Measurements from ENCODE around the gene ZNF219. TPM values are rescaled to one million over a fixed set of nuclear protein-coding genes. Genes with fewer than 3 reads are reported as not detected.

The ZNF219 gene
- total and polyA plus RNA-seq, 2 donors (not counting 1 experiment from before 2014, with no cell fraction given): 3.3 to 6.4 TPM

GRCh38 chr14:21066882-21067502 lies 31.5 kb downstream of the ZNF219 start:
- intact Hi-C loops (cut with micrococcal nuclease): loop anchor here (5.0 kb wide), 1 partner anchor 490 kb away; no protein-coding TSS in a partner anchor
- ATAC-seq (ENCODE audit: low read depth) (no peak), DNase-seq (peak; percentile 44)
- H3K9me3 ChIP-seq (ENCODE audit: control extremely low read depth in 1 of 3, control insufficient read depth in 2 of 3, insufficient read depth in 1 of 3, low read length in 2 of 3): peaks cover 0 to 9% (median 0%) of the 10 kb centered on the region in 3 donors
- WGBS (ENCODE audit: insufficient coverage): 80% methylated on average over 4 of the region's 7 CpGs
- H3K4me1 ChIP-seq (ENCODE audit: control insufficient read depth in 2 of 2, insufficient read depth in 2 of 2, low read length in 2 of 2): peaks cover 29 to 34% of the 10 kb centered on the region in 2 donors
- no peak overlapping the region for H3K4me3 ChIP-seq (ENCODE audit: control extremely low read depth in 1 of 5, extremely low read depth in 1 of 5, insufficient read depth in 1 of 5, low read depth in 2 of 5, low read length in 4 of 5)
- POLR2A ChIA-PET: no interaction called here
- H3K27me3 Mint-ChIP-seq: peaks cover 45% of the 10 kb centered on the region
- H3K36me3 ChIP-seq (replicated peaks in 1 of 2; ENCODE audit: control extremely low read depth in 1 of 2, control insufficient read depth in 1 of 2, extremely low read depth in 1 of 2, insufficient read depth in 2 of 2, low read length in 1 of 2): no peaks in the 10 kb centered on the region
- H3K9me3 Mint-ChIP-seq (ENCODE audit: insufficient read depth): no peaks in the 10 kb centered on the region
- H4K20me1 ChIP-seq (ENCODE audit: control insufficient read depth, insufficient read depth, low read length, poor library complexity, severe bottlenecking): no peaks in the 10 kb centered on the region
- H3K4me2 ChIP-seq (replicated peaks; ENCODE audit: low read depth, low read length, poor library complexity, severe bottlenecking): no peak overlapping the region
- H3K27ac Mint-ChIP-seq: no peak overlapping the region
- no peak overlapping the region for H2AFZ ChIP-seq (ENCODE audit: insufficient read depth, low read depth, low read length, poor library complexity, severe bottlenecking)
- peaks cover 0 to 39% (median 21%) of the 10 kb centered on the region in 4 experiments for H3K27me3 ChIP-seq (replicated peaks in 1 of 4; ENCODE audit: control extremely low read depth in 1 of 4, control insufficient read depth in 3 of 4, insufficient read depth in 4 of 4, low read length in 3 of 4)
- H3K4me1 Mint-ChIP-seq: peaks cover 34% of the 10 kb centered on the region
- CTCF ChIA-PET: interaction anchor here (0.6 to 6.4 kb wide), 10 partner anchors 10 to 389 kb away, joined by 3 to 276 read pairs (median 10); partner anchors contain the start of genes SLC39A2 and TMEM253
- no peak overlapping the region for H3K9ac ChIP-seq (ENCODE audit: low read length)
- no peak overlapping the region for H3K4me3 Mint-ChIP-seq
- H3K79me2 ChIP-seq (ENCODE audit: control insufficient read depth, insufficient read depth, low read length): no peaks in the 10 kb centered on the region
- no peak for TF ChIP-seq EZH2 (IDR thresholded peaks at IDR 0.05; ENCODE audit: borderline replicate concordance, insufficient read depth, low read depth, low read length, poor library complexity, severe bottlenecking)
- TF ChIP-seq CTCF (IDR thresholded peaks at IDR 0.05): no peak
- no peak overlapping the region for H3K27ac ChIP-seq (ENCODE audit: low read length in 2 of 2)

- Mint-ChIP-seq H3K4me1 (peaks cover 3% of the 10 kb centered on the region), H3K4me3 (no peak overlapping the region), H3K27me3 (peaks cover 44% of the 10 kb centered on the region), H3K27ac (no peak overlapping the region), H3K9me3 (ENCODE audit: insufficient read depth) (no peaks in the 10 kb centered on the region)
- intact Hi-C loops (cut with micrococcal nuclease): no loop called here
- no peak overlapping the region for H3K27ac ChIP-seq (ENCODE audit: low read length in 2 of 2)
- H3K27me3 ChIP-seq (replicated peaks in 1 of 4; ENCODE audit: control extremely low read depth in 1 of 4, control insufficient read depth in 3 of 4, insufficient read depth in 4 of 4, low read length in 3 of 4): peaks cover 0 to 16% (median 10%) of the 10 kb centered on the region in 4 experiments
- H3K4me2 ChIP-seq (replicated peaks; ENCODE audit: low read depth, low read length, poor library complexity, severe bottlenecking): no peak overlapping the region
- no peaks in the 10 kb centered on the region for H4K20me1 ChIP-seq (ENCODE audit: control insufficient read depth, insufficient read depth, low read length, poor library complexity, severe bottlenecking)
- H3K36me3 ChIP-seq (replicated peaks in 1 of 2; ENCODE audit: control extremely low read depth in 1 of 2, control insufficient read depth in 1 of 2, extremely low read depth in 1 of 2, insufficient read depth in 2 of 2, low read length in 1 of 2): no peaks in the 10 kb centered on the region
- no peaks in the 10 kb centered on the region for H3K79me2 ChIP-seq (ENCODE audit: control insufficient read depth, insufficient read depth, low read length)
- CTCF ChIA-PET: interaction anchor here (0.8 to 6.4 kb wide), 5 partner anchors 24 to 347 kb away, joined by 3 to 155 read pairs (median 6); no protein-coding TSS in a partner anchor
- WGBS (ENCODE audit: insufficient coverage): 95% methylated on average over 3 of the region's 3 CpGs
- DNase-seq: no peak
- no peak overlapping the region for H2AFZ ChIP-seq (ENCODE audit: insufficient read depth, low read depth, low read length, poor library complexity, severe bottlenecking)
- H3K4me3 ChIP-seq (ENCODE audit: control extremely low read depth in 1 of 5, extremely low read depth in 1 of 5, insufficient read depth in 1 of 5, low read depth in 2 of 5, low read length in 4 of 5): no peak overlapping the region
- H3K4me1 ChIP-seq (ENCODE audit: control insufficient read depth in 2 of 2, insufficient read depth in 2 of 2, low read length in 2 of 2): peaks cover under 1 to 3% of the 10 kb centered on the region in 2 donors
- TF ChIP-seq CTCF (IDR thresholded peaks at IDR 0.05) (no peak), EZH2 (IDR thresholded peaks at IDR 0.05; ENCODE audit: borderline replicate concordance, insufficient read depth, low read depth, low read length, poor library complexity, severe bottlenecking) (no peak)
- no peak overlapping the region for H3K9ac ChIP-seq (ENCODE audit: low read length)
- POLR2A ChIA-PET: no interaction called here
- ATAC-seq (ENCODE audit: low read depth): no peak
- H3K9me3 ChIP-seq (ENCODE audit: control extremely low read depth in 1 of 3, control insufficient read depth in 2 of 3, insufficient read depth in 1 of 3, low read length in 2 of 3): no peaks in the 10 kb centered on the region
Measured at GRCh38 chr14:21063479-21063878, 35.0 kb downstream of the ZNF219 start.
